Spleen (tissue), 11 donors: ENCODE results near the gene MAGI2. TPM values are rescaled to one million over a fixed set of nuclear protein-coding genes. Genes with fewer than 3 reads are reported as not detected.

Source experiments
- DNase-seq: peaks from one replicate; pipeline ENCODE4 v3.0.0-alpha.2; 2020
- H3K27ac ChIP-seq, 8 donors: fragments of 200-600 bp; sonication (generic) in 7 of 8; 1 replicate in 4 of 8; 2 replicates in 4 of 8; pipeline versions ENCODE4 v1.5.0 to v1.8.0; 2016 to 2021; ENCODE audit warnings: inconsistent platforms in 4 of 8, mild to moderate bottlenecking in 4 of 8, moderate library complexity in 1 of 8
- H3K27me3 ChIP-seq, 7 donors: fragments of 200-600 bp; sonication (generic) in 6 of 7; replicated peaks in 1 of 7; 1 replicate in 4 of 7; 2 replicates in 3 of 7; pipeline versions ENCODE4 v1.5.0 to v1.8.0; 2016 to 2021; ENCODE audit warnings: inconsistent platforms in 3 of 7, mild to moderate bottlenecking in 1 of 7
- H3K36me3 ChIP-seq, 6 donors: fragments of 200-600 bp; sonication (generic) in 5 of 6; 1 replicate in 4 of 6; 2 replicates in 2 of 6; pipeline versions ENCODE4 v1.5.0 to v1.8.0; 2016 to 2021; ENCODE audit warnings: inconsistent platforms in 2 of 6
- H3K4me1 ChIP-seq, 6 donors: fragments of 200-600 bp; sonication (generic) in 5 of 6; 1 replicate in 3 of 6; 2 replicates in 3 of 6; pipeline versions ENCODE4 v1.5.0 to v1.8.0; 2016 to 2021; ENCODE audit warnings: inconsistent platforms in 3 of 6
- H3K4me3 ChIP-seq, 8 donors: fragments of 200-600 bp; sonication (generic) in 7 of 8; 1 replicate in 4 of 8; 2 replicates in 4 of 8; pipeline versions ENCODE4 v1.5.0 to v1.8.0; 2016 to 2021; ENCODE audit warnings: inconsistent platforms in 4 of 8, mild to moderate bottlenecking in 4 of 8, moderate library complexity in 2 of 8
- H3K9me3 ChIP-seq, 8 donors: fragments of 200-600 bp; sonication (generic) in 7 of 8; 1 replicate in 4 of 8; 2 replicates in 4 of 8; pipeline versions ENCODE4 v1.5.0 to v1.8.0; 2016 to 2021; ENCODE audit warnings: inconsistent platforms in 4 of 8
- POLR2A ChIP-seq, 3 donors: fragments of 450-650 bp; IDR thresholded peaks; one replicate each; pipeline ENCODE4 v1.5.1; 2017; ENCODE audit warnings: antibody characterized with exemption in 3 of 3, mild to moderate bottlenecking in 1 of 3
- POLR2AphosphoS5 ChIP-seq, 3 donors: sonication (generic); formaldehyde crosslinking; IDR thresholded peaks; one replicate each; pipeline ENCODE4 v1.5.1; 2017; ENCODE audit warnings: antibody characterized with exemption in 3 of 3
- WGBS, 5 donors: extraction: QIAGEN DNeasy Blood & Tissue Kit in 3 of 5; methylation state at CpG; one replicate each; pipeline versions ENCODE4 v1.1.5 to v1.1.7; 2013 to 2018; 5-methylcytosine and 5-hydroxymethylcytosine counted together
- intact Hi-C: fragments of 100-400 bp; cut with DNase I; formaldehyde crosslinking; loops from one replicate; pipeline ENCODE4 v1.15.0; 2023; ENCODE audit warnings: low total_unique reads
- polyA plus RNA-seq, 3 donors: library from polyadenylated mRNA; stranded (reverse); fragments of 200-250 nt; gene quantifications; one replicate each; pipeline ENCODE4 v1.2.1, GENCODE V29; 2013
- total RNA-seq, 7 donors: library from RNA; depleted of rRNA in 3 of 7; stranded (reverse); fragments of >200 nt in 3 of 7; fragmentation: NEBNext Ultra II Directional in 4 of 7; extraction: Animal tissue kit (Norgen Biotek cat#: 25700) in 4 of 7; gene quantifications; one replicate each; pipeline versions ENCODE4 v1.1.0 to v1.2.1, GENCODE V29; 2016 to 2021
- TF ChIP-seq, protein P1 (sequence below), 11 experiments: fragments of 200-600 bp in 7 of 11; fragments of 450-650 bp in 4 of 11; sonication (generic) in 4 of 11; IDR thresholded peaks in 8 of 11; conservative IDR thresholded peaks in 3 of 11; 1 replicate in 7 of 11; 2 replicates in 4 of 11; pipeline versions ENCODE4 v1.4.0 to v1.8.0; 2016 to 2021; ENCODE audit warnings: antibody characterized with exemption in 11 of 11, inconsistent platforms in 4 of 11, mild to moderate bottlenecking in 1 of 11
- donor health status: healthy with polysubstance abuse.
- donor health status: DM: no; HTN: no; CAD: no; lungs with moderate emphysema.
- donor health status: DM: no; HTN: no; CAD: no.
- donor health status: Bipolar disorder and iron deficiency.
- donor health status: healthy.
- donor health status: DM: no; HTN: no; CAD: no.
- donor health status: DM: yes; HTN: yes; CAD: no.

The MAGI2 gene
- total and polyA plus RNA-seq, 10 donors = 0.74 to 18.1 (median 11.1) TPM

- intact Hi-C loops = no loop called here
- no peak for TF ChIP-seq POLR2AphosphoS5 (IDR thresholded peaks at IDR 0.05)
- no peak for TF ChIP-seq POLR2A (IDR thresholded peaks at IDR 0.05)
- TF ChIP-seq, protein P1, sequence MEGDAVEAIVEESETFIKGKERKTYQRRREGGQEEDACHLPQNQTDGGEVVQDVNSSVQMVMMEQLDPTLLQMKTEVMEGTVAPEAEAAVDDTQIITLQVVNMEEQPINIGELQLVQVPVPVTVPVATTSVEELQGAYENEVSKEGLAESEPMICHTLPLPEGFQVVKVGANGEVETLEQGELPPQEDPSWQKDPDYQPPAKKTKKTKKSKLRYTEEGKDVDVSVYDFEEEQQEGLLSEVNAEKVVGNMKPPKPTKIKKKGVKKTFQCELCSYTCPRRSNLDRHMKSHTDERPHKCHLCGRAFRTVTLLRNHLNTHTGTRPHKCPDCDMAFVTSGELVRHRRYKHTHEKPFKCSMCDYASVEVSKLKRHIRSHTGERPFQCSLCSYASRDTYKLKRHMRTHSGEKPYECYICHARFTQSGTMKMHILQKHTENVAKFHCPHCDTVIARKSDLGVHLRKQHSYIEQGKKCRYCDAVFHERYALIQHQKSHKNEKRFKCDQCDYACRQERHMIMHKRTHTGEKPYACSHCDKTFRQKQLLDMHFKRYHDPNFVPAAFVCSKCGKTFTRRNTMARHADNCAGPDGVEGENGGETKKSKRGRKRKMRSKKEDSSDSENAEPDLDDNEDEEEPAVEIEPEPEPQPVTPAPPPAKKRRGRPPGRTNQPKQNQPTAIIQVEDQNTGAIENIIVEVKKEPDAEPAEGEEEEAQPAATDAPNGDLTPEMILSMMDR (IDR thresholded peaks at IDR 0.05 in 8 of 11, conservative IDR thresholded peaks at IDR 0.05 in 3 of 11) = no peak
Measured at GRCh38 chr7:79312022-79312421, 141.4 kb downstream of the MAGI2 start.

DNA sequence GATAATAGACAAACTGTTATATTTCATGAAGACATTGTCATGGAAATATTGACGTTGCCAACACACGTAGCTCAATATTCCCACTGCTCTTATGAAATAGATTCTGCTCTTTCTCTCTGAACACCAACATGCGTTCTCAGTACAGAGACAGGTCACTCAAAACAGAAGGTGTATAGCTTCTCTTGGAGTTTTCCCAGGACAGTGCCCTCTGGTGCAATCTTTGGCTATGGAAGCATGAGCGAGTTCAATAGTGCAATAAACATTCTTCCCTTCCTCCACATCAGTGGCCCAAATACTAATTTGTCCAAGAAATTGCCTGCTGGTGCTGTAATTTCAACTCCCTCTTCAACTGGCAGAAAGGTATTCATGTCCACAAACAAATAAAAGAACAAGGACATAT, 145.3 kb downstream of the MAGI2 start:
- no peaks in the 10 kb centered on the region for H3K4me1 ChIP-seq
- no peaks in the 10 kb centered on the region for H3K9me3 ChIP-seq
- H3K27ac ChIP-seq = no peak overlapping the region
- H3K27me3 ChIP-seq = no peaks in the 10 kb centered on the region
- DNase-seq = no peak
- H3K4me3 ChIP-seq = no peak overlapping the region
- intact Hi-C loops = no loop called here
- 76 to 95% (median 89%) methylated on average over 4 of the region's 4 CpGs for WGBS, 5 donors
- no peaks in the 10 kb centered on the region for H3K36me3 ChIP-seq
- TF ChIP-seq POLR2AphosphoS5 (IDR thresholded peaks at IDR 0.05) = no peak
- no peak for TF ChIP-seq POLR2A (IDR thresholded peaks at IDR 0.05)
- TF ChIP-seq, protein P1 (IDR thresholded peaks at IDR 0.05 in 8 of 11, conservative IDR thresholded peaks at IDR 0.05 in 3 of 11) = no peak

More at GRCh38 chr7:79312022-79312421, 141.4 kb downstream of the MAGI2 start:
- Histone ChIP-seq H3K4me3 (no peak overlapping the region), H3K9me3 (no peaks in the 10 kb centered on the region), H3K4me1 (no peaks in the 10 kb centered on the region), H3K36me3 (no peaks in the 10 kb centered on the region), H3K27ac (no peak overlapping the region), H3K27me3 (no peaks in the 10 kb centered on the region)
- DNase-seq = no peak
- 90 to 94% (median 93%) methylated on average over 3 of the region's 3 CpGs for WGBS, 5 donors

GRCh38 chr7:79307376-79307775, 146.1 kb downstream of the MAGI2 start:
- H3K9me3 ChIP-seq = no peaks in the 10 kb centered on the region
- intact Hi-C loops = no loop called here
- no peak overlapping the region for H3K27ac ChIP-seq
- no peaks in the 10 kb centered on the region for H3K36me3 ChIP-seq
- WGBS, 5 donors = 79 to 95% (median 91%) methylated on average over 3 of the region's 3 CpGs
- no peaks in the 10 kb centered on the region for H3K27me3 ChIP-seq
- TF ChIP-seq POLR2A (IDR thresholded peaks at IDR 0.05) = no peak
- TF ChIP-seq, protein P1 (IDR thresholded peaks at IDR 0.05 in 8 of 11, conservative IDR thresholded peaks at IDR 0.05 in 3 of 11) = no peak
- no peak for TF ChIP-seq POLR2AphosphoS5 (IDR thresholded peaks at IDR 0.05)
- no peak overlapping the region for H3K4me3 ChIP-seq
- DNase-seq = no peak
- no peaks in the 10 kb centered on the region for H3K4me1 ChIP-seq

GRCh38 chr7:79304711-79305110, 148.8 kb downstream of the MAGI2 start:
- no peaks in the 10 kb centered on the region for H3K36me3 ChIP-seq
- intact Hi-C loops = no loop called here
- no peak for TF ChIP-seq POLR2A (IDR thresholded peaks at IDR 0.05)
- TF ChIP-seq, protein P1 (IDR thresholded peaks at IDR 0.05 in 8 of 11, conservative IDR thresholded peaks at IDR 0.05 in 3 of 11) = no peak
- no peak for TF ChIP-seq POLR2AphosphoS5 (IDR thresholded peaks at IDR 0.05)
- no peak overlapping the region for H3K4me3 ChIP-seq
- H3K27ac ChIP-seq = no peak overlapping the region
- no peaks in the 10 kb centered on the region for H3K27me3 ChIP-seq
- whole genome bisulfite sequencing, 5 donors = 89 to 98% (median 91%) methylated on average over 2 of the region's 2 CpGs
- H3K4me1 ChIP-seq = no peaks in the 10 kb centered on the region
- peaks cover 0 to 16% (median 4%) of the 10 kb centered on the region in 8 donors for H3K9me3 ChIP-seq
- DNase-seq = no peak
